Skeletal muscle tissue (tissue), 4 donors: ENCODE measurements around the gene ITGA1. TPM values are rescaled to one million over a fixed set of nuclear protein-coding genes. Genes with fewer than 3 reads are reported as not detected.

ENCODE experiments used
- H3K27ac ChIP-seq: one replicate; pipeline ENCODE4 v1.7.0; 2013; ENCODE audit warnings: mild to moderate bottlenecking, low read depth, low read length, inconsistent platforms
- H3K27me3 ChIP-seq, 3 donors: one replicate each; pipeline ENCODE4 v1.7.0; 2013; ENCODE audit warnings: low read length in 3 of 3; ENCODE audit not compliant: control insufficient read depth in 3 of 3, insufficient read depth in 3 of 3
- H3K36me3 ChIP-seq, 3 donors: one replicate each; pipeline ENCODE4 v1.7.0; 2013; ENCODE audit warnings: low read length in 3 of 3; ENCODE audit not compliant: control insufficient read depth in 3 of 3, insufficient read depth in 3 of 3
- H3K4me1 ChIP-seq, 3 donors: one replicate each; pipeline ENCODE4 v1.7.0; 2013; ENCODE audit warnings: low read length in 3 of 3, mild to moderate bottlenecking in 3 of 3; ENCODE audit not compliant: control insufficient read depth in 3 of 3, insufficient read depth in 3 of 3
- H3K4me3 ChIP-seq, 3 donors: one replicate each; pipeline ENCODE4 v1.7.0; 2013; ENCODE audit warnings: low read length in 3 of 3
- H3K9ac ChIP-seq, 3 donors: one replicate each; pipeline ENCODE4 v1.7.0; 2013; ENCODE audit warnings: low read length in 3 of 3, mild to moderate bottlenecking in 3 of 3, moderate library complexity in 2 of 3, low read depth in 1 of 3
- H3K9me3 ChIP-seq, 3 donors: one replicate each; pipeline ENCODE4 v1.7.0; 2013; ENCODE audit warnings: low read length in 3 of 3; ENCODE audit not compliant: control insufficient read depth in 3 of 3
- total RNA-seq: library from RNA; depleted of rRNA; stranded (reverse); fragments of >200 nt; gene quantifications from one replicate; pipeline ENCODE4 v1.2.3, GENCODE V29; 2014
- donor health status: Osteomylitis.

ITGA1 gene
- total RNA-seq, 1 donor from 2014 or later = 22.4 TPM

- H3K27ac ChIP-seq = no peak overlapping the region
- H3K27me3 ChIP-seq = no peaks in the 10 kb centered on the region
- H3K4me1 ChIP-seq = peaks cover 0 to 3% (median 0%) of the 10 kb centered on the region in 3 donors
- H3K9me3 ChIP-seq = no peaks in the 10 kb centered on the region
- no peak overlapping the region for H3K9ac ChIP-seq
- no peak overlapping the region for H3K4me3 ChIP-seq
- peaks cover 0 to 3% (median 0%) of the 10 kb centered on the region in 3 donors for H3K36me3 ChIP-seq
These were observed 136.7 kb downstream of the ITGA1 start for GRCh38 chr5:52924456-52924855.

- H3K36me3 ChIP-seq = peaks cover 0 to 3% (median 0%) of the 10 kb centered on the region in 3 donors
- no peak overlapping the region for H3K27ac ChIP-seq
- H3K4me3 ChIP-seq = no peak overlapping the region
- H3K9ac ChIP-seq = no peak overlapping the region
- H3K27me3 ChIP-seq = no peaks in the 10 kb centered on the region
- H3K9me3 ChIP-seq = no peaks in the 10 kb centered on the region
- peaks cover 0 to 3% (median 0%) of the 10 kb centered on the region in 3 donors for H3K4me1 ChIP-seq
These were observed 137.3 kb downstream of the ITGA1 start for GRCh38 chr5:52925001-52925400.

GRCh38 chr5:52928689-52929088 lies 141.0 kb downstream of the ITGA1 start:
- Histone ChIP-seq H3K4me3 (no peak overlapping the region), H3K9ac (no peak overlapping the region), H3K27me3 (no peaks in the 10 kb centered on the region), H3K4me1 (no peaks in the 10 kb centered on the region), H3K27ac (no peak overlapping the region), H3K36me3 (peaks cover 0 to 3% (median 2%) of the 10 kb centered on the region in 3 donors), H3K9me3 (no peaks in the 10 kb centered on the region)

- Histone ChIP-seq H3K27ac (no peak overlapping the region), H3K4me3 (no peak overlapping the region), H3K9me3 (no peaks in the 10 kb centered on the region), H3K9ac (no peak overlapping the region), H3K27me3 (no peaks in the 10 kb centered on the region), H3K36me3 (peaks cover 0 to 2% (median 2%) of the 10 kb centered on the region in 3 donors), H3K4me1 (no peaks in the 10 kb centered on the region)
These were observed 150.5 kb downstream of the ITGA1 start for GRCh38 chr5:52938226-52938625.

- no peak overlapping the region for H3K27ac ChIP-seq
- peaks cover 0 to 2% (median 2%) of the 10 kb centered on the region in 3 donors for H3K36me3 ChIP-seq
- H3K9me3 ChIP-seq = no peaks in the 10 kb centered on the region
- H3K4me3 ChIP-seq = no peak overlapping the region
- no peak overlapping the region for H3K9ac ChIP-seq
- no peaks in the 10 kb centered on the region for H3K27me3 ChIP-seq
- no peaks in the 10 kb centered on the region for H3K4me1 ChIP-seq
These were observed 155.6 kb downstream of the ITGA1 start for GRCh38 chr5:52943285-52943684.

- peaks cover 0 to 2% (median 2%) of the 10 kb centered on the region in 3 donors for H3K36me3 ChIP-seq
- H3K9me3 ChIP-seq = no peaks in the 10 kb centered on the region
These were observed 156.1 kb downstream of the ITGA1 start for GRCh38 chr5:52943808-52944207.

GRCh38 chr5:52945040-52945439 lies 157.3 kb downstream of the ITGA1 start:
- peaks cover 0 to 2% (median 0%) of the 10 kb centered on the region in 3 donors for H3K36me3 ChIP-seq
- H3K4me1 ChIP-seq = no peaks in the 10 kb centered on the region
- no peaks in the 10 kb centered on the region for H3K27me3 ChIP-seq
- peak overlapping the region in 1 of 3 donors; percentile 68 for H3K4me3 ChIP-seq
- peak overlapping the region in 1 of 3 donors; percentile 21 for H3K9ac ChIP-seq
- no peak overlapping the region for H3K27ac ChIP-seq
- H3K9me3 ChIP-seq = no peaks in the 10 kb centered on the region

More at GRCh38 chr5:52943808-52944207, 156.1 kb downstream of the ITGA1 start:
- no peaks in the 10 kb centered on the region for H3K4me1 ChIP-seq
- H3K27me3 ChIP-seq = no peaks in the 10 kb centered on the region
- H3K27ac ChIP-seq = no peak overlapping the region
- no peak overlapping the region for H3K9ac ChIP-seq
- no peak overlapping the region for H3K4me3 ChIP-seq

GRCh38 chr5:52947208-52947607 lies 159.5 kb downstream of the ITGA1 start:
- Histone ChIP-seq H3K4me1 (no peaks in the 10 kb centered on the region), H3K27ac (no peak overlapping the region), H3K9ac (no peak overlapping the region), H3K36me3 (no peaks in the 10 kb centered on the region), H3K4me3 (no peak overlapping the region), H3K27me3 (no peaks in the 10 kb centered on the region), H3K9me3 (no peaks in the 10 kb centered on the region)

- Histone ChIP-seq H3K9ac (no peak overlapping the region), H3K27me3 (no peaks in the 10 kb centered on the region), H3K36me3 (no peaks in the 10 kb centered on the region), H3K4me3 (no peak overlapping the region), H3K9me3 (no peaks in the 10 kb centered on the region), H3K4me1 (no peaks in the 10 kb centered on the region), H3K27ac (no peak overlapping the region)
These were observed 160.1 kb downstream of the ITGA1 start for GRCh38 chr5:52947851-52948250.

GRCh38 chr5:52948418-52949076 lies 160.8 kb downstream of the ITGA1 start:
- Histone ChIP-seq H3K4me1 (no peaks in the 10 kb centered on the region), H3K4me3 (no peak overlapping the region), H3K27me3 (no peaks in the 10 kb centered on the region), H3K27ac (no peak overlapping the region), H3K9ac (no peak overlapping the region), H3K9me3 (no peaks in the 10 kb centered on the region), H3K36me3 (no peaks in the 10 kb centered on the region)
